GM23338 (cell line): ENCODE results near the gene NHSL1. TPM values are rescaled to one million over a fixed set of nuclear protein-coding genes. Genes with fewer than 3 reads are reported as not detected.
A peak's percentile ranks its signal among the peaks of the same experiment; 100 is the strongest.

ENCODE experiments used
- ATAC-seq: fragments of 200-7000 bp; cut with Tn5 transposase; 3 replicates; pipeline ENCODE4 v1.9.1; 2020
- DNase-seq: peaks from one replicate; pipeline ENCODE4 v3.0.0-alpha.2; 2015; ENCODE audit warnings: low spot score
- H2AFZ ChIP-seq: fragments of 200-600 bp; sonication (generic); 2 replicates; pipeline ENCODE4 v1.8.0; 2016; ENCODE audit warnings: antibody characterized with exemption, mild to moderate bottlenecking, moderate library complexity
- H3F3A ChIP-seq: fragments of 200-600 bp; sonication (generic); replicated peaks from 2 replicates; pipeline ENCODE4 v1.8.0; 2017; ENCODE audit warnings: antibody characterized with exemption, mixed run types, low read depth
- H3K27ac ChIP-seq: fragments of 200-600 bp; sonication (generic); 2 replicates; pipeline ENCODE4 v1.6.1; 2016; ENCODE audit warnings: low read depth
- H3K27me3 ChIP-seq: fragments of 200-600 bp; sonication (generic); 2 replicates; pipeline ENCODE4 v1.8.0; 2016; ENCODE audit warnings: mild to moderate bottlenecking, mixed run types, moderate library complexity; ENCODE audit not compliant: insufficient read depth
- H3K36me3 ChIP-seq: fragments of 200-600 bp; sonication (generic); 2 replicates; pipeline ENCODE4 v1.8.0; 2016; ENCODE audit warnings: mild to moderate bottlenecking; ENCODE audit not compliant: insufficient read depth
- H3K4me1 ChIP-seq: fragments of 200-600 bp; sonication (generic); 2 replicates; pipeline ENCODE4 v1.8.0; 2016; ENCODE audit warnings: mild to moderate bottlenecking, moderate library complexity; ENCODE audit not compliant: insufficient read depth
- H3K4me2 ChIP-seq: fragments of 200-600 bp; sonication (generic); 2 replicates; pipeline ENCODE4 v1.7.1; 2017; ENCODE audit warnings: mixed run types
- H3K4me3 ChIP-seq: fragments of 200-600 bp; sonication (generic); 2 replicates; pipeline ENCODE4 v1.6.1; 2016; ENCODE audit warnings: mixed run types
- H3K79me2 ChIP-seq: fragments of 200-600 bp; sonication (generic); replicated peaks from 2 replicates; pipeline ENCODE4 v1.8.0; 2017; ENCODE audit warnings: mild to moderate bottlenecking; ENCODE audit not compliant: insufficient read depth
- H3K9me2 ChIP-seq: fragments of 200-600 bp; sonication (generic); 2 replicates; pipeline ENCODE4 v1.8.0; 2017; ENCODE audit not compliant: insufficient read depth
- H4K20me1 ChIP-seq: fragments of 200-600 bp; sonication (generic); replicated peaks from 2 replicates; pipeline ENCODE4 v1.8.0; 2017; ENCODE audit warnings: mild to moderate bottlenecking; ENCODE audit not compliant: insufficient read depth
- H3K27ac Mint-ChIP-seq: 2 replicates; pipeline ENCODE4 v1.8.0; 2020; ENCODE audit warnings: inconsistent platforms, mild to moderate bottlenecking, moderate library complexity, mixed read lengths
- H3K27me3 Mint-ChIP-seq: 3 replicates; pipeline ENCODE4 v1.8.0; 2022; ENCODE audit warnings: low read depth, mild to moderate bottlenecking, moderate library complexity, mixed read lengths, inconsistent platforms; ENCODE audit not compliant: insufficient read depth, poor library complexity
- H3K36me3 Mint-ChIP-seq: 3 replicates; pipeline ENCODE4 v1.8.0; 2021; ENCODE audit warnings: low read depth, mild to moderate bottlenecking, inconsistent platforms, moderate library complexity, mixed read lengths
- H3K4me1 Mint-ChIP-seq: 3 replicates; pipeline ENCODE4 v1.8.0; 2020; ENCODE audit warnings: mild to moderate bottlenecking, inconsistent platforms, mixed read lengths
- H3K4me3 Mint-ChIP-seq: 3 replicates; pipeline ENCODE4 v1.8.0; 2021; ENCODE audit warnings: moderate library complexity, mild to moderate bottlenecking, inconsistent platforms, mixed read lengths
- H3K9me3 Mint-ChIP-seq: 3 replicates; pipeline ENCODE4 v1.8.0; 2020; ENCODE audit warnings: moderate library complexity, mild to moderate bottlenecking, inconsistent platforms, mixed read lengths
- CREB1 ChIP-seq: fragments of 250-450 bp; sonication (Bioruptor Pico); IDR thresholded peaks from 2 replicates; pipeline ENCODE4 v1.5.0; 2020; ENCODE audit warnings: low read depth, mild to moderate bottlenecking, moderate library complexity
- EZH2 ChIP-seq: fragments of 200-600 bp; sonication (generic); IDR thresholded peaks from one replicate; pipeline ENCODE4 v1.8.0; 2017; ENCODE audit warnings: antibody characterized with exemption, mild to moderate bottlenecking, low read depth; ENCODE audit not compliant: unreplicated experiment
- EZH2phosphoT487 ChIP-seq: fragments of 200-600 bp; sonication (generic); IDR thresholded peaks from one replicate; pipeline ENCODE4 v1.8.1; 2018; ENCODE audit warnings: antibody characterized with exemption; ENCODE audit not compliant: unreplicated experiment
- JUNB ChIP-seq: IDR thresholded peaks from one replicate; pipeline ENCODE4 v1.6.1; 2016; ENCODE audit warnings: antibody characterized with exemption; ENCODE audit not compliant: unreplicated experiment
- NANOG ChIP-seq: IDR thresholded peaks from 2 replicates; pipeline ENCODE4 v1.6.1; 2016; ENCODE audit warnings: antibody characterized with exemption, borderline replicate concordance
- POLR2AphosphoS5 ChIP-seq: IDR thresholded peaks from 2 replicates; pipeline ENCODE4 v1.6.1; 2016; ENCODE audit warnings: antibody characterized with exemption, low read depth
- STAT1 ChIP-seq: IDR thresholded peaks from one replicate; pipeline ENCODE4 v1.6.1; 2016; ENCODE audit warnings: antibody characterized with exemption; ENCODE audit not compliant: unreplicated experiment
- ZNF114 ChIP-seq: fragments of 250-450 bp; sonication (Bioruptor Pico); IDR thresholded peaks from 2 replicates; pipeline ENCODE4 v1.5.0; 2020; ENCODE audit warnings: mild to moderate bottlenecking, moderate library complexity
- ZNF331 ChIP-seq: fragments of 250-450 bp; sonication (Bioruptor Pico); IDR thresholded peaks from 2 replicates; pipeline ENCODE4 v1.5.0; 2020; ENCODE audit warnings: low read depth, mild to moderate bottlenecking, moderate library complexity
- polyA plus RNA-seq: library from polyadenylated mRNA; unstranded; fragments of >200 nt; fragmentation: Nextera tagmentation; extraction: Ambion mirVana; gene quantifications from 2 replicates; pipeline ENCODE4 v1.2.1, GENCODE V29; 2016
- total RNA-seq: library from RNA; depleted of rRNA; stranded (reverse); fragments of >200 nt; shearing (Covaris generic); gene quantifications from 2 replicates; pipeline ENCODE4 v1.2.3, GENCODE V29; 2014
- TF ChIP-seq, protein P1 (sequence below): IDR thresholded peaks from one replicate; pipeline ENCODE4 v1.6.1; 2018; ENCODE audit warnings: antibody characterized with exemption; ENCODE audit not compliant: unreplicated experiment
- TF ChIP-seq, protein P2 (sequence below), 2 experiments: fragments of 200-600 bp in 1 of 2; sonication (generic) in 1 of 2; conservative IDR thresholded peaks; 2 replicates each; pipeline versions ENCODE4 v1.5.1 to v1.6.1; 2016 to 2017; ENCODE audit warnings: antibody characterized with exemption in 2 of 2, low read depth in 2 of 2, mild to moderate bottlenecking in 2 of 2, moderate library complexity in 1 of 2
- TF ChIP-seq, protein P3 (sequence below): IDR thresholded peaks from 2 replicates; pipeline ENCODE4 v1.6.1; 2016; ENCODE audit warnings: antibody characterized with exemption

Gene NHSL1
- total and polyA plus RNA-seq, 2 experiments from 2014 or later = 11.2 to 24.5 TPM

DNA sequence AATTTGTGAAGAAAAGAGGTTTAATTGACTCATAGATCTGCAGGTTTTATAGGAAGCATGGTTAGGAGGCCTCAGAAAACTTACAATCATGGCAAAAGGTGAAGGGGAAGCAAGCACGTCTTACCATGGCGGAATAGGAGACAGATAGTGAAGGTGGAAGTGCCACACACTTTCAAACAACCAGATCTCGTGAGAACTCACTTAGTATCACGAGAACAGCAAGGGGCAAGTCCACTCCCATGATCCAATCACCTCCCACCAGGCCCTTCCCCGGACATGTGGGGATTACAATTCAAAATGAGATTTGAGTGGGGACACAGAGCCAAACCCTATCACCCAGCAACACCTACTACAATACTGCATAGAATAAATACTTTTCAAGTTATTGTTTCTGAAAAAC is 102.6 kb downstream of the NHSL1 start (continued):
- TF ChIP-seq ZNF114 (CRISPR knock-in tag) = no peak
- TF ChIP-seq ZNF331 (CRISPR knock-in tag) = no peak
- TF ChIP-seq, protein P1, sequence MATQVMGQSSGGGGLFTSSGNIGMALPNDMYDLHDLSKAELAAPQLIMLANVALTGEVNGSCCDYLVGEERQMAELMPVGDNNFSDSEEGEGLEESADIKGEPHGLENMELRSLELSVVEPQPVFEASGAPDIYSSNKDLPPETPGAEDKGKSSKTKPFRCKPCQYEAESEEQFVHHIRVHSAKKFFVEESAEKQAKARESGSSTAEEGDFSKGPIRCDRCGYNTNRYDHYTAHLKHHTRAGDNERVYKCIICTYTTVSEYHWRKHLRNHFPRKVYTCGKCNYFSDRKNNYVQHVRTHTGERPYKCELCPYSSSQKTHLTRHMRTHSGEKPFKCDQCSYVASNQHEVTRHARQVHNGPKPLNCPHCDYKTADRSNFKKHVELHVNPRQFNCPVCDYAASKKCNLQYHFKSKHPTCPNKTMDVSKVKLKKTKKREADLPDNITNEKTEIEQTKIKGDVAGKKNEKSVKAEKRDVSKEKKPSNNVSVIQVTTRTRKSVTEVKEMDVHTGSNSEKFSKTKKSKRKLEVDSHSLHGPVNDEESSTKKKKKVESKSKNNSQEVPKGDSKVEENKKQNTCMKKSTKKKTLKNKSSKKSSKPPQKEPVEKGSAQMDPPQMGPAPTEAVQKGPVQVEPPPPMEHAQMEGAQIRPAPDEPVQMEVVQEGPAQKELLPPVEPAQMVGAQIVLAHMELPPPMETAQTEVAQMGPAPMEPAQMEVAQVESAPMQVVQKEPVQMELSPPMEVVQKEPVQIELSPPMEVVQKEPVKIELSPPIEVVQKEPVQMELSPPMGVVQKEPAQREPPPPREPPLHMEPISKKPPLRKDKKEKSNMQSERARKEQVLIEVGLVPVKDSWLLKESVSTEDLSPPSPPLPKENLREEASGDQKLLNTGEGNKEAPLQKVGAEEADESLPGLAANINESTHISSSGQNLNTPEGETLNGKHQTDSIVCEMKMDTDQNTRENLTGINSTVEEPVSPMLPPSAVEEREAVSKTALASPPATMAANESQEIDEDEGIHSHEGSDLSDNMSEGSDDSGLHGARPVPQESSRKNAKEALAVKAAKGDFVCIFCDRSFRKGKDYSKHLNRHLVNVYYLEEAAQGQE = no peak
- TF ChIP-seq STAT1 = no peak
- TF ChIP-seq JUNB = no peak
- TF ChIP-seq CREB1 (CRISPR knock-in tag) = no peak

DNA sequence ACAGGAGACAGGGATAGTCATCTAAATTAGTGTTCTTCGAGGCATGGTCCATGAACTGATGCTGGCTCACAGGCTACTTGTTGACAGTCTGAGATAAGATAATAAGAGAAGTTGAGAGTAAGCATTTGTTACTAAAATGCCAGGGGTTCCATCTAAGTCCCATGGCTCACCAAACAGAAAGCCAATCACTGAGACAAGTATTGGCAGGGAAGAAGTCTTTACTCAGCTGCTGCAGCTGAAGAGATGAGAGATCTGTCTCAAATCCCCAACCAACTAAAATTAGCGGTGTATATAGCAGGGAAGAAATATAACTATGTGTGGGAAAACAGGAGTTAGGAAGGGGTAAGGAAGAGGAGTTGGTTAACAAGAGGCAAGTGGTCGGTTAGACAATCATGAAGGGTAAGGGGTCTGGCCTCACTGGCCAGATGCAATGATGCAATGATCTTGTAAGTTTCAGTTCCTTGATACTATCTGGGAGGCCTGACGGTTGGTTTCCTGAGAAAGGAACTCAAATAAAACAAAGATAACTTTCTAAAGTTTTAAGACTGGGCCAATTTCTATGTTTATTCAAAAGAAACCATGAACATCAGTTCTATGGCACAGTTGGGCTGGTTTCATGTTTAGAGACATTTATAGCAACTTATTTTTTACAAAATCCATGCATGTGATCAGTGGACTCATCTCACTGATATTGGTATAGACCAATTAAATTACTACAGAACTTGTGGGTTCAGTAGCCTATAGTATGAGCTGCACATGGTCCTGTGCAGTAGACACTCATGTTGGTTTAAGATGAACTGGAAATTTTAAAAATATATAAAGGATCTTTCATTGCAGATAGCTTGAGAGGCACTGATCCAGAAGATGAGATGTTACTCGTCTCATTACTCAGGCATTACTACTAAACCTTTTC is 105.2 kb downstream of the NHSL1 start:
- Histone ChIP-seq H3F3A (no peaks in the 10 kb centered on the region), H3K36me3 (no peaks in the 10 kb centered on the region), H3K9me2 (no peaks in the 10 kb centered on the region; the same call in 1 of the 2 replicates), H3K27me3 (no peaks in the 10 kb centered on the region), H3K27ac (no peak overlapping the region), H3K4me3 (no peak overlapping the region), H3K4me2 (no peak overlapping the region), H2AFZ (peak overlapping the region; percentile 70), H3K79me2 (no peaks in the 10 kb centered on the region), H3K4me1 (peaks cover 4% of the 10 kb centered on the region), H4K20me1 (no peaks in the 10 kb centered on the region)
- Mint-ChIP-seq H3K27me3 (no peaks in the 10 kb centered on the region), H3K4me1 (peaks cover 4% of the 10 kb centered on the region), H3K4me3 (no peak overlapping the region), H3K27ac (no peak overlapping the region), H3K36me3 (no peaks in the 10 kb centered on the region), H3K9me3 (no peaks in the 10 kb centered on the region)
- DNase-seq (no peak), ATAC-seq (no peak)
- TF ChIP-seq EZH2 = no peak
- TF ChIP-seq ZNF114 (CRISPR knock-in tag) = no peak
- TF ChIP-seq, protein P2, sequence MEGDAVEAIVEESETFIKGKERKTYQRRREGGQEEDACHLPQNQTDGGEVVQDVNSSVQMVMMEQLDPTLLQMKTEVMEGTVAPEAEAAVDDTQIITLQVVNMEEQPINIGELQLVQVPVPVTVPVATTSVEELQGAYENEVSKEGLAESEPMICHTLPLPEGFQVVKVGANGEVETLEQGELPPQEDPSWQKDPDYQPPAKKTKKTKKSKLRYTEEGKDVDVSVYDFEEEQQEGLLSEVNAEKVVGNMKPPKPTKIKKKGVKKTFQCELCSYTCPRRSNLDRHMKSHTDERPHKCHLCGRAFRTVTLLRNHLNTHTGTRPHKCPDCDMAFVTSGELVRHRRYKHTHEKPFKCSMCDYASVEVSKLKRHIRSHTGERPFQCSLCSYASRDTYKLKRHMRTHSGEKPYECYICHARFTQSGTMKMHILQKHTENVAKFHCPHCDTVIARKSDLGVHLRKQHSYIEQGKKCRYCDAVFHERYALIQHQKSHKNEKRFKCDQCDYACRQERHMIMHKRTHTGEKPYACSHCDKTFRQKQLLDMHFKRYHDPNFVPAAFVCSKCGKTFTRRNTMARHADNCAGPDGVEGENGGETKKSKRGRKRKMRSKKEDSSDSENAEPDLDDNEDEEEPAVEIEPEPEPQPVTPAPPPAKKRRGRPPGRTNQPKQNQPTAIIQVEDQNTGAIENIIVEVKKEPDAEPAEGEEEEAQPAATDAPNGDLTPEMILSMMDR (conservative IDR thresholded peaks at IDR 0.05; ENCODE audit: low read depth in 2 of 2) = no peak
- TF ChIP-seq, protein P1 = no peak
- TF ChIP-seq EZH2phosphoT487 = no peak
- no peak for TF ChIP-seq ZNF331 (CRISPR knock-in tag)
- no peak for TF ChIP-seq STAT1
- no peak for TF ChIP-seq CREB1 (CRISPR knock-in tag)
- no peak for TF ChIP-seq JUNB
- TF ChIP-seq NANOG = no peak
- TF ChIP-seq POLR2AphosphoS5 = no peak
- TF ChIP-seq, protein P3, sequence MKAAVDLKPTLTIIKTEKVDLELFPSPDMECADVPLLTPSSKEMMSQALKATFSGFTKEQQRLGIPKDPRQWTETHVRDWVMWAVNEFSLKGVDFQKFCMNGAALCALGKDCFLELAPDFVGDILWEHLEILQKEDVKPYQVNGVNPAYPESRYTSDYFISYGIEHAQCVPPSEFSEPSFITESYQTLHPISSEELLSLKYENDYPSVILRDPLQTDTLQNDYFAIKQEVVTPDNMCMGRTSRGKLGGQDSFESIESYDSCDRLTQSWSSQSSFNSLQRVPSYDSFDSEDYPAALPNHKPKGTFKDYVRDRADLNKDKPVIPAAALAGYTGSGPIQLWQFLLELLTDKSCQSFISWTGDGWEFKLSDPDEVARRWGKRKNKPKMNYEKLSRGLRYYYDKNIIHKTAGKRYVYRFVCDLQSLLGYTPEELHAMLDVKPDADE = no peak
